Tibial nerve (tissue), 4 donors: ENCODE results near the gene INPP5A.
A peak's percentile ranks its signal among the peaks of the same experiment; 100 is the strongest.

Source experiments
- CTCF ChIP-seq, 5 experiments: fragments of 200-600 bp in 3 of 5; fragments of 450-650 bp in 2 of 5; sonication (generic) in 3 of 5; IDR thresholded peaks; one replicate each; pipeline ENCODE4 v1.5.1; 2016 to 2019; ENCODE audit warnings: antibody characterized with exemption in 5 of 5, mild to moderate bottlenecking in 3 of 5, moderate library complexity in 2 of 5
- EP300 ChIP-seq, 2 donors: sonication (generic); formaldehyde crosslinking; IDR thresholded peaks; one replicate each; pipeline ENCODE4 v1.6.1; 2017; ENCODE audit warnings: antibody characterized with exemption in 2 of 2, mild to moderate bottlenecking in 1 of 2
- POLR2A ChIP-seq, 2 donors: fragments of 450-650 bp; IDR thresholded peaks; one replicate each; pipeline ENCODE4 v1.6.1; 2017; ENCODE audit warnings: antibody characterized with exemption in 2 of 2, mild to moderate bottlenecking in 2 of 2, moderate library complexity in 2 of 2

DNA sequence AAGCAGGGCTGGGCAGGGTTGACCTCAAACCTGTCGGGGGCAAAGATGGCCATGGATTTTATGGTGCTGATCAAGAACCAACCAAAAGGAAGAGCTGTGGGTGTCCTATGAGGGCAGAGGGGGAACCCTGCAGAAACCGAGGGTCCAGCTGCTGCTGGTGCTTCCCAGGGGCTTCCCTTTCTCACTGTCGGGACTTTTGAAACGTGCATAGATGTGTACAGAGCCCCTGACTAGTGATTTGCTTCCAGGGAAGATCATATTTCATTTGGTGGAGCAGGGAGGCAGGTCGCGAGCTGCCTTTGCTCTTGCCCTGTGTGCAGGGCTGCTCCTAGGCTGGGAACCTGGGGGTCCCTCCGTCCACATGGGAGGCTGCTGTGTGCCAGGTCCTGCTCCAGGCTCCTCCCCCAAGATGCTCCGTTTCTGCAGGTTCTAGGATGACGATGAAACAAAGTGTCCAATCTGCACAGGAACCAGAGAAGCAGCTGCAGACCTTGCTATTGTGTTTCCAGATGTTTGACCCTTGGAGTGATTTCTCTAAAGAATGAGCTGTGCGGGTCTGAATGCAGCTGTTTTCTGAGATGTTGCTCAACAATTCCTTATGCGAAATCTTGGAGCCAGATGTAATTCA lies 9.4 kb upstream of the INPP5A start:
- TF ChIP-seq POLR2A (IDR thresholded peaks at IDR 0.05) (no peak), CTCF (IDR thresholded peaks at IDR 0.05) (no peak), EP300 (IDR thresholded peaks at IDR 0.05) (peak in 1 of 2 donors; percentile 29)
